Stimulated activated CD8-positive, alpha-beta memory T cell treated with anti-CD3 and anti-CD28 coated beads, Interleukin-7, amount 100 ng/mL, for 48 hours (primary cell): ENCODE results near the gene OR11H7.
"Not testable (repeated sequence)": the region's sequence is repeated elsewhere in the genome, so short reads cannot be mapped to it uniquely, and the experiment has no call there.

Experiments
- DNase-seq, 2 donors: peaks; one replicate each; pipeline ENCODE4 v3.0.0-alpha.2; 2020; ENCODE audit warnings: low read depth in 1 of 2; ENCODE audit errors: extremely low read depth in 1 of 2

The OR11H7 gene

DNA sequence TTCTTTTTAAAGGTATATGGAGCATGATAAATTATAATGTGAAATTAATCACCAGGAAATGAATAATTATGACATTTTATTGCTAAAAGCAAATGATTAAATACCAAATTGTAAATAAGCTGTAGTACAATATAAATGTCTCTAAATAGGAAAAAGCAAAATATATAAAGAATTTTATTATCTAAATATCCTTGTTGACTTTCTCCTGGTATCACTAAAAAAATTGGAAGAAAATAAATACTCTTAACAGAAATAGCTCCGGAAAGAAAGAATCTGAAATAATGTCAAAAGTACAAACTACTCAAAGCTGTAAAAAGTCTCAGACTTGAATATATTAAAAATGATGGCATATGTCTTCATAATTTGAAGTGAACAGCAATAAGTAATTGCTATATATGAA lies at the start of gene OR11H7:
Gene OR11H7, plus strand, starts transcription at position 301 of the 400 bp plus-strand sequence.
- DNase-seq, result no peak

DNA sequence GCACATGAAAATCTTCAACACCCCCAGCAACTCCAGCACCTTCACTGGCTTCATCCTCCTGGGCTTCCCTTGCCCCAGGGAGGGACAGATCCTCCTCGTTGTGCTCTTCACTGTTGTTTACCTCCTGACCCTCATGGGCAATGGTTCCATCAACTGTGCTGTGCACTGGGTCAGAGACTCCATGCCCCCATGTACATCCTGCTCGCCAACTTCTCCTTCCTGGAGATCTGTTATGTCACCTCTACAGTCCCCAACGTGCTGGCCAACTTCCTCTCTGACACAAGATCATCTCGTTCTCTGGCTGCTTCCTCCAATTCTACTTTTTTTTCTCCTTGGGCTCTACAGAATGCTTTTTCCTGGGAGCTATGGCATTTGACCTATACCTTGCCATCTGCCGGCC lies 49.6 kb upstream of the OR11H7 start:
- DNase-seq, result no peak

DNA sequence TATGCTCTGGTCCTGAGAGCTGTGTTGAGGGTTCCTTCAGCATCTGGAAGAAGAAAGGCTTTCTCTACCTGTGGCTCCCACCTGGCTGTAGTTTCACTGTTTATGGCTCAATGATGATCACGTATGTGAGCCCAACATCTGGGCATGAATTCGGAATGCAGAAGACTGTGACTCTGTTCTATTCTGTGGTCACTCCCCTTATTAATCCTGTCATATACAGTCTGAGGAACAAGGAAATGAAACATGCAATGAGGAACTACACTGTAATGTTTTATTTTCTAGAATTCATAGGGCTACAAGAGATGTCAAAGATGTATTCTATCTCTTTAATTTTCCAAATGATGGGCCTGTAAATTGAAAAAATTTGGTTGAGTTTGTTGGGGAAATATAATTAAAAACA lies 48.9 kb upstream of the OR11H7 start:
- no peak for DNase-seq

DNA sequence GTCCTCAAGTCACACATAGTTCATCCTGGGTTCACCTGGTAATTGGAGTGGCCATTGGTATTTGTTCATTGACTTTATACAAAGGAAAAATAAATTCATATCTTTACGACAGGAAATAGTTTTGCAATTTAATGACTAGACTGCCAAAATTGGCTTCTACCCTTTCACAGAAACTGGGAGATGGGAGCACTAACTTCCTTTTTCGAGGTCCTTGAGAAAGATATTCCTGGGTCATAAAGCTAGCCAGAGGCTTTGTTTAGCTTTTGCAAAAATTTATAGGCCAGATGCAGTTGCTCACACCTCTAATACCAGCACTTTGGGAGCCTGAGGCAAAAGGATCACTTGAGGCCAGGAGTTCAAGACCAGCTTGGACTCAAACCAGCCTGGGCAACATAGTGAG lies 48.3 kb upstream of the OR11H7 start:
- no peak for DNase-seq

DNA sequence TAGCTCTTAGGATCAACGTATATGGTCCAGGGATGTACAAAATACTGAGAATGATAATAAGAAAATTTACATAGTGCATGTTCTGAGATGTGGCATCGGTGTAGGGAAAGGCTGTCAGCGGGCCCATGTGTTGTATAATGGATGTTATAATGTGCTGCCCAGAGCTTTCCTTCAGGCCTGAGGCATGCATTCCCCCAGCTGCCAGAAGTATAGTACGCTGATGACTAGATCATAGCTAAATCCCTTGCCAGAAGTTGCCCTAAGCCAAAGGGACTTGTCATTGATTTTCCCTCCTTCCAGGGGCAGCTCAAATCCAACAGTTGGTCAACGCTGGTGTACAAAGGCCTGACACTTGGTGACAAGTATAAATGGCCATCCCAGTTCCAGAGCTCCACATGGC lies 44.6 kb upstream of the OR11H7 start:
- DNase-seq, result no peak

DNA sequence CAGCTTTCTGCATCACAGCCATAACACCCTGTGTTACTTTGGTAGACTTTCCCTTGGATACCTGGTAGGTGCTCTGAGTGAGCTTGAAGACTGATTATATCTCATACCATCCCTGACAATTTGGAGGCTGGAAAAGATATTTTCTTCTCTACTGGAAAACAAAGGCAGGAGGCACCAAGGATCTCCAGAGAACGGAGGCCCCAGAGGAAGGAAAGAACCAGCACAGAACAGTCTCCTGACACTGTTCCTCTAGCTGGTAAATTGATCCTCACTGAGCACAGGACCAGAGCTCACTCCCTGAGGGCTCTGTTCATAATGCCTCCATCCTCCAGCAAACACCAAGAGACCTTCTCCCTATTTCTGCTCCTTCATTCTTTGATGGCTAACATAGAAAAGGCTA lies 38.2 kb upstream of the OR11H7 start, which contains the start of gene OR11G2:
Gene OR11G2, plus strand, starts transcription at position 301 of the 400 bp plus-strand sequence. CDS start 6,542 bp downstream, outside the sequence.
- DNase-seq, result no peak

DNA sequence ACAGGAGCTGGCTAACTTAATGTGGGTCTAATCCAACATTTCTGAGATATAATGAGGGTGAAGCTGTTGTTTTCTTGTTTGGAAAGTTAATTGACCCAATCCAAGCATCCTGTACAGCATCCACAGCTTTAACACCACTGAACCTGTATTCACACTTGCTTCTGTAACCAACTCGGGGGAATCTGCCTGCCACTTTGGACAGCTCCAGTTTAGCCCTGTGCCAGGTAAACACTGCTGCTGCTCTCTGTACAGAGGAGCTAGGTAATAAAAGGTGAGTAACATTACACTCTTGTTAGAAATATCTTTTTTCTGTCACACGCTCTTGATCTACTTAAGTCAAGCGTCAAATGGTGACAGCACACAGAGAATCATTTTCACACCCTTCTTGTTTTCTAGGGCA lies 37.4 kb upstream of the OR11H7 start:
- DNase-seq, result no peak

DNA sequence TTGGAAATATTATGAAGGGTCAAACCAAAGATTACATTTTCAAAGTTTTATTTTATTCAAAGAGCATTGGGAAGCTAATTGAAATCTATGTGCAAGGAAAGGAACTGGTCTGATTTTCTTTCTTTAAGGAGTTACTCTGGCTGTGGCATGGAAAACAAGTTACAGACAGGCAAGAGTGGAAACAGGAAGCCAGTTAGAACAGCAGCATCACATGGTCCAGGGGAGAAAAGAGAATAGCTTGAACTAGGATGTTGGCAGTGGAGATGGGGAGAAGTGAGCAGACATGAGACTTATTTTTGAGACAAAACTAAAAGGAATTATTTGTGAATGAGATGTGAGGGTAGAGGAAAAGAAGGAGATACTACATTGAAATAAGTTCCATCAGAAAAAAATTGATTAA lies 34.7 kb upstream of the OR11H7 start:
- no peak for DNase-seq

DNA sequence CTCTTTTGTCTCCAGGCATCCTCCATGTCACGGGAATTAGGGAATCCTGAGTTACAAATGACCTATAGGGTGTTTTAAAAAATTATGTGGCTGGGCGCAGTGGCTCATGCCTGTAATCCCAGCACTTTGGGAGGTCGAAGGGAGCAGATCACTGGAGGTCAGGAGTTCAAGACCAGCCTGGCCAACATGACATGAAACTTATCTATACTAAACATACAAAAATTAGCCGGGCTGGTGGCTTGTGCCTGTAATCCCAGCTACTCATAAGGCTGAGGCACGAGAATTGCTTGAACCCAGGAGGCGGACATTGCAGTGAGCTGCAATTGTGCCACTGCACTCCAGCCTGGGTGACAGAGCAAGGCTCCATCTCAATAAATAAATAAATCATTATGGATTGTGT lies 33.6 kb upstream of the OR11H7 start:
- not testable (repeated sequence) for DNase-seq

DNA sequence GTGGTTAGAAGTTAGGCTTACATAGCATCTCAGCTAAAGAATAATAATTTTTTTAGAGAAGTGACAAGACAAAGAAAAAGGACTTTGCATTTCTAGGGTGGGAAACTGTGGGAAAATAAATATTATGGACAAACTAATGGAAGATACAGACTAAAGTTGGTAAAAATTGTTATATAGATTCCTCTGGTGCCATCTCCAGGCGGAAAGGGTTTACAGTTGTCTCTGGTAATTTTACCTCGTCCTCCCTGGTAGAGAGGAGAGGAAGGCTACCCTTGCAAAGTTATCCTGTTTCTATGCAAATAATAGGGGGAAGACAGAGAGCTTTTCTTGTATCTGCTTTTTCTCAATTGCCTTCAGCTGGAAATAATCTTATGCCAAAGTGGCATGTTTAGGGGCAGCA lies 32.9 kb upstream of the OR11H7 start:
- no peak for DNase-seq

DNA sequence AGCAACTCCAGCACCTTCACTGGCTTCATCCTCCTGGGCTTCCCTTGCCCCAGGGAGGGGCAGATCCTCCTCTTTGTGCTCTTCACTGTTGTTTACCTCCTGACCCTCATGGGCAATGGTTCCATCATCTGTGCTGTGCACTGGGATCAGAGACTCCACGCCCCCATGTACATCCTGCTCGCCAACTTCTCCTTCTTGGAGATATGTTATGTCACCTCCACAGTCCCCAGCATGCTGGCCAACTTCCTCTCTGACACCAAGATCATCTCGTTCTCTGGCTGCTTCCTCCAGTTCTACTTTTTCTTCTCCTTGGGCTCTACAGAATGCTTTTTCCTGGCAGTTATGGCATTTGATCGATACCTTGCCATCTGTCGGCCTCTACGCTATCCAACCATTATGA lies 31.3 kb upstream of the OR11H7 start:
- DNase-seq, result no peak

DNA sequence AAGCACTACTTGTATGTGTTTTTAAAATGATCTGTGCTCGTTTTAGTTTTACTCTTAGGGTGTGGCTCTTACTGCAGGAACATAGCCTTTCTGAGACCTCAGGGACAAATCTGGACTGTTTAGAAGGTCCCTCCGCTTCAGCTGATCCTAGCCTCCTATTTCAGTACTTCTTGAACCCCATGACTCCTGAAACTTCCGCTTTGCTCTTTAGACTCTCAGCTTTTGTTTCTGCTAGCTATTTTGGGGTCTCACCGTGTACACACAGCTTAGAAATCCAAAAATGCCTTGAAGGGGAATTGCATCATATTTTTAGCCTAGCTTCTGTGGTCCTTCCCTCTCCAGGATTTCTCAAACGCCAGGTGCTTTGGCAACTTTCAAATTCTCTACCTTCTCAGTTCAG lies 29.8 kb upstream of the OR11H7 start:
- no peak for DNase-seq

DNA sequence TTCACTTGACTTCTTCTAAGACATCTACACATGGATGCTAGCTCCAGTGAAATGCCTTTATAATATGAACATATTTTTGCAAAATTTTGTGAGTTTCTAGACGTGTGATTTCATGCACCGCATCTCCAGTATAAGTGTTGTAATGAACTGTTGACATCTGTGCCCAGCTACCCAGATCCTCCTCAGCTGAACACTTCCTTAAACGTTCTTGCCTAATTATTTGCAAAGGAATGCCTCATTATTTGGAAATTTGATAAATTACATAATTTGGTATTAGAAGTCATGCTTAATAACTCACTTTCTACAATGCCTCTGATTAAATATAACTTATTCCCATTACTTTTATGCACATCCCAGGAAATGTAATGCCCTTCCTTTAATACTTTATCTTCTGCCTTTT lies 24.1 kb upstream of the OR11H7 start:
- DNase-seq, result no peak

DNA sequence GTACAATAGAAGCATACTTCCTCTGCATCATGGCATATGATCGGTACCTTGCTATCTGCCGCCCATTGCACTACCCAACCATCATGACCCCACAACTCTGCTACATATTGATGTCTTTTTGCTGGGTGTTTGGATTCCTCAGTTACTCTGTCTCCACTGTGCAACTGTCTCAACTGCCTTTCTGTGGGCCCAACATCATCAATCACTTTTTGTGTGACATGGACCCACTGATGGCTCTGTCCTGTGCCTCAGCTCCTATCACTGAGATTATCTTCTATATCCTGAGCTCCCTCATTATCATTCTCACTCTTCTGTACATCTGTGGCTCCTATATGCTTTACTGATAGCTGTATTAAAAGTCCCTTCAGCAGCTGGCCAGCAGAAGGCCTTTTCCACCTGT lies 19.2 kb upstream of the OR11H7 start:
- DNase-seq, result no peak

DNA sequence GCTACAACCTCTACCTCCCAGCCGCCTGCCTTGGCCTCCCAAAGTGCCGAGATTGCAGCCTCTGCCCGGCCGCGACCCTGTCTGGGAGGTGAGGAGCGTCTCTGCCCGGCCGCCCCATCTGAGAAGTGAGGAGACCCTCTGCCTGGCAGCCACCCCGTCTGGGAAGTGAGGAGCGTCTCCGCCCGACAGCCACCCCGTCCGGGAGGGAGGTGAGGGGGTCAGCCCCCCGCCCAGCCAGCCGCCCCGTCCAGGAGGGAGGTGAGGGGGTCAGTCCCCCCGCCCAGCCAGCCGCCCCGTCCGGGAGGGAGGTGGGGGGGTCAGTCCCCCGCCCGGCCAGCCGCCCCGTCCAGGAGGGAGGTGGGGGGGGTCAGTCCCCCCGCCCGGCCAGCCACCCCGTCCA lies 16.4 kb upstream of the OR11H7 start:
- not testable (repeated sequence) for DNase-seq

DNA sequence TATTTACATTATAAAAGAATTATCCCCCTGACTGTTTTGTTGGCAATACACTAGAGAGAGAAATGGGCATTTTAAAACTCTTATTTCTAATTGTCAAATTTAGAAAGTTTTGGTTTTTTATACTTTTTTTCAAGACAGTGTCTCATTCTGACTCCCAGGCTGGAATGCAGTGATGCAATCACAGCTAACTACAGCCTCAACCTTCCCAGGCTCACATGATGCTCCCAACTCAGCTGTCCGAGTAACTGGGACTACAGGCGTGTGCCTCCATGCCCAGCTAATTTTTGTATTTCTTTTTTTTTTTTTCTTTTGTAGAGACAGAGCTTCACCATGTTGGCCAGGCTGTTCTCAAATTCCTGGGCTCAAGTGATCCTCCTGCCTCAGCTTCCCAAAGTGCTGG lies 13.6 kb upstream of the OR11H7 start:
- no peak for DNase-seq

DNA sequence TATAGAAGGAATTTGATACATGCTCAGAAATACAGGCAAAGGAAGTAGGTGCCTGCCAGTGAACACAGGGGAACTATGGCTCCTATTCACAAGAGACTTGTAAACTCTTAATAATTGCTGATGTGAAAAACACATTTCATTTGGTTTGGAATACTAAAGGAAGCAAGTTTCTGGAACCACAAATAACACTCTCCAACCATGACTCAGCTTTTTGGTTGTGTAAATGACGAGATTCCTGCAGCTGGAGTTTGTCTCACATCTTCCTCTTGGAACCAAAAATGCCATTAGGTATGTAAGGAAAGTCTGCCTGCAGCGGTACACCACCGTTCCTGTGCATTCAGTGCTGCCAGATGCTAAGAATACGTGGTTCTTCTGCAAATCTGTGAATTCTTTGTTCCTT lies 9.7 kb upstream of the OR11H7 start:
- DNase-seq, result no peak

DNA sequence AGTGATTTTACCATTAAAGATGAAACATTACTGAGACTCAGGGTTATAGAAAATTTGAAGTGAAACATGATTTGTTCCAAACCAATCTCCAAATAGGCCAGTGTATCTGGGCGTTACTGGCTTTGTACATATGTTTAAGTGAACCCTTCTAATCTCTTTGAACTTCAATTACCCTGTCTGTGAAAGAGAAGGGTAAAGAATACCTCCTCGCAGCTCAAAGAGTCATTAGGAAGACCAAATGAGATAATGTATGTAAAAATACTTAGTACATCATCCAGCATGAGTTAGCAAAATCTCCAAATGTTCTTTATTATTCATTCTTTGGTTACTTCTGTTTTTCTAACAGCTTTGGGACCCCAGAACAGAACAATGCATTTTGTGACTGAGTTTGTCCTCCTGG lies 5.4 kb upstream of the OR11H7 start, which contains the start of gene OR11H6:
Gene OR11H6, plus strand, starts transcription at position 301 of the 400 bp plus-strand sequence. Its CDS starts 0 bp downstream, at position 301.
- no peak for DNase-seq

DNA sequence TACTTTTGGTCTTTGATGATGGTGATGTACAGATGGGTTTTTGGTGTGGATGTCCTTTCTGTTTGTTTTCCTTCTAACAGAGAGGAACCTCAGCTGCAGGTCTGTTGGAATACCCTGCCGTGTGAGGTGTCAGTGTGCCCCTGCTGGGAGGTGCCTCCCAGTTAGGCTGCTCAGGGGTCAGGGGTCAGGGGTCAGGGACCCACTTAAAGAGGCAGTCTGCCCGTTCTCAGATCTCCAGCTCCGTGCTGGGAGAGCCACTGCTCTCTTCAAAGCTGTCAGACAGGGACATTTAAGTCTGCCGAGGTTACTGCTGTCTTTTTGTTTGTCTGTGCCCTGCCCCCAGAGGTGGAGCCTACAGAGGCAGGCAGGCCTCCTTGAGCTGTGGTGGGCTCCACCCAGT lies 6.6 kb downstream of the OR11H7 start:
- not testable (repeated sequence) for DNase-seq

DNA sequence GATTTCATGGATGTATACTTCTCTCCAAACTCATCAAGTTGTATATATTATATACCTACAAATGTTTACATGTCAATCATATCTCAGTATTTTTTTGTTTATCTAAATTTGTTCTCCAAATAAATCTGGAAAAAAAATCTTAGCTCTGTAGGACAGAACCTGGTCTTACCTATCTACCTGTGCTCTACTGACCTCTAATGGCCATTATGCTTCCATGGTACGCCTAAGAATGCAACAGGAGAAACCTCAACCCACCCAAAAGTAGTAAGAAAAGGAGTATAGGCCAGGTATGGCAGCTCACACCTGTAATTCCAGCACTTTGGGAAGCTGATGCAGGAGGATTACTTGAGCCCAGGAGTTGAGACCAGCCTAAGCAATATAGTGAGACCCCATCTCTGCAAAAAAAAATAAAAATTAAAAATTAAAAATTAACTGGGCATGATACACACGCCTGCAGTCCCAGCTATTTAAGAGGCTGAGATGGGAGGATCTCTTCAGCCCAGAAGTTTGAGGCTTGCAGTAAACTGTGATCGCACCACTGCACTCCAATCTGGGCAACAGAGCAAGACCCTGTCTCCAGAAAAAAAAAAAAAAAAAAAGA lies 19.0 kb downstream of the OR11H7 start:
- no peak for DNase-seq

DNA sequence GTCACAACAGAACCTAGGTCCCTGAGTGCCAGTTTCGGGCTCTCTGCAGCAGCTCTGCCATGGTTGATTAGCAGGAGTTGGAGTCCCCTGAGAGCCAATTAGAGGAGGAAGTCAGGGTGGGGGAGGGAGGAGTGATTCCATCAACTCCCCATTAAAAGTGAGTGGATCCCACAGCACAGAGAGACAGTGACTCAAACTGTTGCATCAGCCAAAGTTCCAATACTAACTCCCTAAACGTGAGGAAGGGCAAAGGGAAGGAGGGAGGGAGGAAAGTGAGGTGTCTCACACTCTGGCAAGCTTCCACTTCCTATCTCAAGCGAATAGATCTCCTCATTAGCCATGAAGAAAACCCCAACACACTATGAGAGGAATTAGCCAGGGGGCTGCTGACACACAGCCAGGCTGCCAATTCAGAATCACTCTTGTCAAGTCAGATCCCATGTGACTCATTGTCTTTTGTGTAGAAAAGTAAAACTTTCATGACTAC lies 33.9 kb downstream of the OR11H7 start:
- DNase-seq, result no peak

DNA sequence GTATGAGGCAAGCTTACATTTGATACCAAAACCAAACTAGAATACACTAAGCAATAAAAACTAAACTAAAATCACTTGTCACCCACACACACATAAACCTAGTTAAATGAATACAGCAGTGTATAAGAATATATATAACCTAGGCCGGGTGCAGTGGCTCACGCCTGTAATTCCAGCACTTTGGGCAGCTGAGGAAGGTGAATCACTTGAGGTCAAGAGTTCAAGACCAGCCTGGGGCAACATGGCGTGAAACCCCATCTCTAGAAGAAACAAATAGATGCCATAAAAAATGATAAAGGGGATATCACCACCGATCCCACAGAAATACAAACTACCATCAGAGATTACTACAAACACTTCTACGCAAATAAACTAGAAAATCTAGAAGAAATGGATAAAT lies 35.6 kb downstream of the OR11H7 start:
- DNase-seq, result not testable (repeated sequence)

DNA sequence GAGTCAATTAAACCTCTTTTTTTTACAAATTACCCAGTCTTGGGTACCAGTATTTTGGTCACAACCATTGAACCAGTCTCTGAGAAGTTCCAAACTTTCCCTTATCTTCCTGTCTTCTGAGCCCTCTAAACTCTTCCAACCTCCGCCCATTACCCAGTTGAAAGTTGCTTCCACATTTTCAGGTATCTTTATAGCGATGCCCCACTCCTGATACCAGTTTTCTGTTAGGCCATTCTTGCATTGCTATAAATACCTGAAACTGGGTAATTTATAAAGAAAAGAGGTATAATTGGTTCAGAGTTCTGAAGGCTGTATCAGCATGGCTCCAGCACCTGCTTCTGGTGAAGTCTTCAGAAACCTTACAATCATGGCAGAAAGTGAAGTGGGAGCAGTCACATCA lies 45.3 kb downstream of the OR11H7 start:
- DNase-seq, result no peak
